Pancreas (tissue), 10 donors: ENCODE measurements around the gene KRT10. TPM values are rescaled to one million over a fixed set of nuclear protein-coding genes. Genes with fewer than 3 reads are reported as not detected.
"Not testable (repeated sequence)": the region's sequence is repeated elsewhere in the genome, so short reads cannot be mapped to it uniquely, and the experiment has no call there.

ENCODE experiments used
- ATAC-seq, 4 donors: fragments of 200-7000 bp; cut with Tn5 transposase; one replicate each; pipeline versions ENCODE4 v1.8.0 to v1.9.1; 2020; ENCODE audit warnings: mild to moderate bottlenecking in 4 of 4, moderate library complexity in 4 of 4
- DNase-seq, 6 donors: peaks; one replicate each; pipeline ENCODE4 v3.0.0-alpha.2; 2020
- FAIRE-seq: peaks from 2 replicates; lab custom pipeline; 2012; peaks lifted over from hg19 to GRCh38; lab: Jason Lieb, UNC
- H3K27ac ChIP-seq, 4 donors: fragments of 200-600 bp; sonication (generic); 1 replicate in 3 of 4; 2 replicates in 1 of 4; pipeline versions ENCODE4 v1.5.0 to v1.8.0; 2020
- H3K27me3 ChIP-seq, 4 donors: fragments of 200-600 bp; one replicate each; pipeline ENCODE4 v1.8.0; 2021
- H3K36me3 ChIP-seq, 3 donors: fragments of 200-600 bp; sonication (generic) in 1 of 3; one replicate each; pipeline versions ENCODE4 v1.5.0 to v1.8.0; 2020 to 2021
- H3K4me1 ChIP-seq, 3 donors: fragments of 200-600 bp; one replicate each; pipeline ENCODE4 v1.8.0; 2021
- H3K4me3 ChIP-seq, 4 donors: fragments of 200-600 bp; sonication (generic) in 2 of 4; one replicate each; pipeline versions ENCODE4 v1.5.0 to v1.8.0; 2020 to 2021
- H3K9me3 ChIP-seq, 4 donors: fragments of 200-600 bp; one replicate each; pipeline ENCODE4 v1.8.0; 2021
- CTCF ChIP-seq, 4 donors: fragments of 200-600 bp; sonication (generic) in 3 of 4; IDR thresholded peaks; one replicate each; pipeline versions ENCODE4 v1.5.0 to v1.8.0; 2021; ENCODE audit warnings: antibody characterized with exemption in 4 of 4
- WGBS, 2 donors: extraction: QIAGEN DNeasy Blood & Tissue Kit; methylation state at CpG; one replicate each; pipeline ENCODE4 v1.1.7; 2013; 5-methylcytosine and 5-hydroxymethylcytosine counted together
- intact Hi-C, 3 donors: fragments of 100-400 bp; cut with DNase I; formaldehyde crosslinking; loops; one replicate each; pipeline versions ENCODE4 v1.11.1 to v1.14.2; 2022
- polyA plus RNA-seq, 2 donors: library from polyadenylated mRNA; stranded (reverse); fragments of 200-250 nt; gene quantifications; one replicate each; pipeline ENCODE4 v1.2.3, GENCODE V29; 2013
- total RNA-seq, 6 donors: library from RNA; stranded (reverse); fragmentation: NEBNext Ultra II Directional in 4 of 6; extraction: Animal tissue kit (Norgen Biotek cat#: 25700) in 4 of 6; gene quantifications; one replicate each; pipeline versions ENCODE4 v1.2.1 to v1.2.4, GENCODE V29; 2021 to 2023
- donor health status: healthy with polysubstance abuse.
- donor health status: DM: no; HTN: no; CAD: no; lungs with moderate emphysema.
- donor health status: DM: no; HTN: no; CAD: no.
- donor health status: control.
- donor health status: control.
- donor health status: Bipolar disorder and iron deficiency.
- donor health status: DM: yes; HTN: yes; CAD: no.
- donor health status: DM: no; HTN: no; CAD: no.
- donor health status: DM: no; HTN: no; CAD: no.
- donor health status: DM: yes; HTN: yes; CAD: no.

KRT10 gene
- total and polyA plus RNA-seq, 8 donors: 13.9 to 31.0 (median 21.2) TPM

- H3K4me3 ChIP-seq: no peak overlapping the region
- WGBS, 2 donors: 66 to 80% methylated on average over 14 of the region's 14 CpGs
- FAIRE-seq (no peak), ATAC-seq (no peak), DNase-seq (no peak)
- no peaks in the 10 kb centered on the region for H3K4me1 ChIP-seq
- no peaks in the 10 kb centered on the region for H3K9me3 ChIP-seq
- no peak for TF ChIP-seq CTCF (IDR thresholded peaks at IDR 0.05)
- no peaks in the 10 kb centered on the region for H3K27me3 ChIP-seq
- intact Hi-C loops: no loop called here
- no peak overlapping the region for H3K27ac ChIP-seq
- no peaks in the 10 kb centered on the region for H3K36me3 ChIP-seq
These were observed 42.4 kb upstream of the KRT10 start for GRCh38 chr17:40864661-40865390.

GRCh38 chr17:40862985-40863733 lies 40.7 kb upstream of the KRT10 start:
- Histone ChIP-seq H3K27ac (no peak overlapping the region), H3K9me3 (no peaks in the 10 kb centered on the region), H3K4me3 (no peak overlapping the region), H3K36me3 (no peaks in the 10 kb centered on the region), H3K27me3 (no peaks in the 10 kb centered on the region), H3K4me1 (no peaks in the 10 kb centered on the region)
- intact Hi-C loops: no loop called here
- FAIRE-seq (no peak), DNase-seq (peak in 1 of 6 donors; percentile 37), ATAC-seq (no peak)
- 47 to 55% methylated on average over 39 of the region's 39 CpGs for WGBS, 2 donors
- no peak for TF ChIP-seq CTCF (IDR thresholded peaks at IDR 0.05)

- H3K36me3 ChIP-seq: no peaks in the 10 kb centered on the region
- intact Hi-C loops: no loop called here
- FAIRE-seq: no peak
- no peak overlapping the region for H3K4me3 ChIP-seq
- H3K27me3 ChIP-seq: peaks cover 0 to 1% (median 0%) of the 10 kb centered on the region in 4 donors
- no peak for ATAC-seq
- H3K4me1 ChIP-seq: no peaks in the 10 kb centered on the region
- WGBS, 2 donors: 40 to 64% methylated on average over 2 of the region's 2 CpGs
- H3K9me3 ChIP-seq: no peaks in the 10 kb centered on the region
- no peak for TF ChIP-seq CTCF (IDR thresholded peaks at IDR 0.05)
- H3K27ac ChIP-seq: no peak overlapping the region
- no peak for DNase-seq
These were observed 37.1 kb upstream of the KRT10 start for GRCh38 chr17:40859536-40859935.

- intact Hi-C loops: not testable (repeated sequence)
- whole genome bisulfite sequencing, 2 donors: 75 to 82% methylated on average over 2 of the region's 2 CpGs
These were observed 36.3 kb upstream of the KRT10 start for GRCh38 chr17:40858667-40859066.

GRCh38 chr17:40857535-40857934 lies 35.1 kb upstream of the KRT10 start:
- DNase-seq (no peak), ATAC-seq (no peak), FAIRE-seq (no peak)
- H3K36me3 ChIP-seq: no peaks in the 10 kb centered on the region
- 73 to 76% methylated on average over 5 of the region's 5 CpGs for WGBS, 2 donors
- intact Hi-C loops: no loop called here
- H3K27me3 ChIP-seq: peaks cover 0 to 11% (median 0%) of the 10 kb centered on the region in 4 donors
- no peak overlapping the region for H3K4me3 ChIP-seq
- no peak overlapping the region for H3K27ac ChIP-seq
- no peaks in the 10 kb centered on the region for H3K4me1 ChIP-seq
- TF ChIP-seq CTCF (IDR thresholded peaks at IDR 0.05): no peak
- no peaks in the 10 kb centered on the region for H3K9me3 ChIP-seq

More at GRCh38 chr17:40858667-40859066, 36.3 kb upstream of the KRT10 start:
- not testable (repeated sequence) for H3K4me3 ChIP-seq, H3K4me1 ChIP-seq, FAIRE-seq, H3K27ac ChIP-seq, H3K27me3 ChIP-seq, DNase-seq, H3K9me3 ChIP-seq, H3K36me3 ChIP-seq, ATAC-seq
